HUES48 (cell line): ENCODE data around the gene MEGF11.

Experiments
- H3K27ac ChIP-seq: one replicate; pipeline ENCODE4 v1.7.0; 2013; ENCODE audit warnings: low read depth, low read length, inconsistent platforms
- H3K27me3 ChIP-seq: 2 replicates; pipeline ENCODE4 v1.6.1; 2013; ENCODE audit warnings: mild to moderate bottlenecking, low read length; ENCODE audit not compliant: control insufficient read depth, insufficient read depth
- H3K36me3 ChIP-seq: 2 replicates; pipeline ENCODE4 v1.6.1; 2013; ENCODE audit warnings: low read length; ENCODE audit not compliant: control insufficient read depth, insufficient read depth
- H3K4me1 ChIP-seq: 2 replicates; pipeline ENCODE4 v1.6.1; 2013; ENCODE audit warnings: mild to moderate bottlenecking, low read length; ENCODE audit not compliant: control insufficient read depth, insufficient read depth
- H3K4me3 ChIP-seq: 2 replicates; pipeline ENCODE4 v1.5.1; 2013; ENCODE audit warnings: mild to moderate bottlenecking, low read depth, low read length
- H3K9ac ChIP-seq: 2 replicates; pipeline ENCODE4 v1.6.1; 2013; ENCODE audit warnings: mild to moderate bottlenecking, low read depth, low read length, moderate library complexity
- H3K9me3 ChIP-seq: 2 replicates; pipeline ENCODE4 v1.6.1; 2013; ENCODE audit warnings: low read length; ENCODE audit not compliant: control insufficient read depth, insufficient read depth

The MEGF11 gene

GRCh38 chr15:66253418-66254088 is at the start of gene MEGF11:
Gene MEGF11, minus strand, starts transcription at chr15:66253750. Its CDS starts 125,347 bp downstream, at chr15:66128403.
- H3K27ac ChIP-seq: no peak within 1 kb of the TSS
- no peaks in the 10 kb centered on the region for H3K36me3 ChIP-seq
- H3K4me3 ChIP-seq: peak within 1 kb of the TSS; percentile 78
- H3K9me3 ChIP-seq: no peaks in the 10 kb centered on the region
- H3K27me3 ChIP-seq: peaks cover 83% of the 10 kb centered on the region
- H3K4me1 ChIP-seq: peaks cover 30% of the 10 kb centered on the region
- no peak within 1 kb of the TSS for H3K9ac ChIP-seq

- no peak overlapping the region for H3K27ac ChIP-seq
- H3K27me3 ChIP-seq: no peaks in the 10 kb centered on the region
- no peaks in the 10 kb centered on the region for H3K9me3 ChIP-seq
- no peak overlapping the region for H3K4me3 ChIP-seq
- peaks cover 10% of the 10 kb centered on the region for H3K4me1 ChIP-seq
- 0 out of 2 replicates have a peak, but pooled peaks cover 4% of the 10 kb centered on the region for H3K36me3 ChIP-seq
- no peak overlapping the region for H3K9ac ChIP-seq
Measured at GRCh38 chr15:66302489-66303278, 49.1 kb upstream of the MEGF11 start.

- no peaks in the 10 kb centered on the region for H3K9me3 ChIP-seq
- H3K9ac ChIP-seq: no peak overlapping the region
- H3K27me3 ChIP-seq: no peaks in the 10 kb centered on the region
- H3K4me1 ChIP-seq: peaks cover 23% of the 10 kb centered on the region
- H3K27ac ChIP-seq: no peak overlapping the region
- H3K4me3 ChIP-seq: no peak overlapping the region
- H3K36me3 ChIP-seq: no peaks in the 10 kb centered on the region
Measured at GRCh38 chr15:66298803-66299251, 45.3 kb upstream of the MEGF11 start.

- Histone ChIP-seq H3K9ac (no peak overlapping the region), H3K4me1 (peaks cover 19% of the 10 kb centered on the region), H3K36me3 (no peaks in the 10 kb centered on the region), H3K9me3 (no peaks in the 10 kb centered on the region), H3K4me3 (no peak overlapping the region), H3K27me3 (no peaks in the 10 kb centered on the region), H3K27ac (no peak overlapping the region)
Measured at GRCh38 chr15:66296186-66296585, 42.6 kb upstream of the MEGF11 start.

GRCh38 chr15:66294932-66295235 is 41.3 kb upstream of the MEGF11 start:
- Histone ChIP-seq H3K4me3 (peak overlapping the region; percentile 70), H3K9ac (no peak overlapping the region), H3K27ac (peak overlapping the region; percentile 87), H3K9me3 (no peaks in the 10 kb centered on the region), H3K36me3 (no peaks in the 10 kb centered on the region), H3K4me1 (peaks cover 19% of the 10 kb centered on the region), H3K27me3 (no peaks in the 10 kb centered on the region)

- H3K27ac ChIP-seq: peak overlapping the region; percentile 87
- peak overlapping the region; percentile 67 for H3K9ac ChIP-seq
- H3K36me3 ChIP-seq: no peaks in the 10 kb centered on the region
- no peaks in the 10 kb centered on the region for H3K27me3 ChIP-seq
- H3K9me3 ChIP-seq: no peaks in the 10 kb centered on the region
- peaks cover 19% of the 10 kb centered on the region for H3K4me1 ChIP-seq
- peak overlapping the region; percentile 70 for H3K4me3 ChIP-seq
Measured at GRCh38 chr15:66294157-66294931, 40.8 kb upstream of the MEGF11 start.

GRCh38 chr15:66293419-66294156 is 40.0 kb upstream of the MEGF11 start, which contains the start of gene DIS3L:
Gene DIS3L, plus strand, starts transcription at chr15:66293568. Its CDS starts 29 bp downstream, at chr15:66293597.
- H3K4me3 ChIP-seq: peak within 1 kb of the TSS; percentile 70

GRCh38 chr15:66292571-66293418 is 39.2 kb upstream of the MEGF11 start:
- peak overlapping the region; percentile 87 for H3K27ac ChIP-seq
- H3K9ac ChIP-seq: peak overlapping the region; percentile 71
- no peaks in the 10 kb centered on the region for H3K9me3 ChIP-seq
- no peaks in the 10 kb centered on the region for H3K36me3 ChIP-seq
- no peaks in the 10 kb centered on the region for H3K27me3 ChIP-seq
- peaks cover 19% of the 10 kb centered on the region for H3K4me1 ChIP-seq
- peak overlapping the region; percentile 70 for H3K4me3 ChIP-seq

More at GRCh38 chr15:66293419-66294156, 40.0 kb upstream of the MEGF11 start, which contains the start of gene DIS3L:
- H3K9me3 ChIP-seq: no peaks in the 10 kb centered on the region
- peak within 1 kb of the TSS; percentile 87 for H3K27ac ChIP-seq
- no peaks in the 10 kb centered on the region for H3K27me3 ChIP-seq
- peaks cover 19% of the 10 kb centered on the region for H3K4me1 ChIP-seq
- peak within 1 kb of the TSS; percentile 71 for H3K9ac ChIP-seq
- H3K36me3 ChIP-seq: no peaks in the 10 kb centered on the region

GRCh38 chr15:66291816-66292570 is 38.4 kb upstream of the MEGF11 start:
- H3K36me3 ChIP-seq: no peaks in the 10 kb centered on the region
- H3K9me3 ChIP-seq: no peaks in the 10 kb centered on the region
- H3K27ac ChIP-seq: no peak overlapping the region
- H3K9ac ChIP-seq: no peak overlapping the region
- H3K4me3 ChIP-seq: no peak overlapping the region
- no peaks in the 10 kb centered on the region for H3K27me3 ChIP-seq
- H3K4me1 ChIP-seq: peaks cover 19% of the 10 kb centered on the region
